K562 (cell line): ENCODE measurements around the gene GTF2A1. TPM values are rescaled to one million over a fixed set of nuclear protein-coding genes. Genes with fewer than 3 reads are reported as not detected.

Source experiments
- ATAC-seq: fragments of 200-7000 bp; cut with Tn5 transposase; 3 replicates; pipeline ENCODE4 v1.9.1; 2020; ENCODE audit warnings: moderate library complexity
- BruUV-seq: library from RNA; stranded (reverse); fragments of 400-500 nt; replicated peaks from 2 replicates; lab custom pipeline; 2021; lab: Mats Ljungman, UMichigan
- CTCF ChIA-PET: fragments of 300-600 bp; formaldehyde crosslinking; extraction: SDS; loops from one replicate; lab custom pipeline; 2021; ENCODE audit warnings: low intra/inter-chr PET ratio; lab: Yijun Ruan, JAX
- POLR2A ChIA-PET: fragments of 300-600, 350-650 bp; sonication (Branson Sonifier 250); formaldehyde crosslinking; extraction: SDS; loops from one replicate; lab custom pipeline; 2021; ENCODE audit warnings: antibody characterized with exemption, inconsistent platforms; lab: Yijun Ruan, JAX
- DNase-seq, 4 experiments: peaks; one replicate each; pipeline versions ENCODE4 v3.0.0 to v3.0.0-alpha.2; 2011 to 2018; ENCODE audit warnings: low spot score in 3 of 4, mixed read lengths in 3 of 4; ENCODE audit errors: extremely low read depth in 1 of 4
- FAIRE-seq: peaks from 2 replicates; lab custom pipeline; 2011; peaks lifted over from hg19 to GRCh38; lab: Jason Lieb, UNC
- H2AFZ ChIP-seq: 2 replicates; pipeline ENCODE4 v1.6.0; 2011; ENCODE audit warnings: low read depth, low read length, control low read depth, inconsistent platforms
- H3K27ac ChIP-seq: fragments of 200-600 bp; 3 replicates; pipeline ENCODE4 v1.8.0; 2011; ENCODE audit warnings: low read depth, mild to moderate bottlenecking, control low read depth, inconsistent platforms, low read length, moderate library complexity, mixed read lengths; ENCODE audit errors: extremely low read depth
- H3K27me3 ChIP-seq, 2 experiments: fragments of 300-600 bp in 1 of 2; 2 replicates in 1 of 2; 3 replicates in 1 of 2; pipeline versions ENCODE4 v1.6.0 to v1.8.0; 2011; ENCODE audit warnings: inconsistent platforms in 2 of 2, low read length in 2 of 2, mild to moderate bottlenecking in 1 of 2, mixed read lengths in 1 of 2, moderate library complexity in 1 of 2; ENCODE audit not compliant: control insufficient read depth in 2 of 2, insufficient read depth in 2 of 2
- H3K36me3 ChIP-seq: fragments of 300-600 bp; 3 replicates; pipeline ENCODE4 v1.8.0; 2011; ENCODE audit warnings: mild to moderate bottlenecking, low read length, inconsistent platforms; ENCODE audit not compliant: control insufficient read depth, insufficient read depth
- H3K4me1 ChIP-seq, 2 experiments: fragments of 200-600 bp in 1 of 2; replicated peaks in 1 of 2; 2 replicates in 1 of 2; 3 replicates in 1 of 2; pipeline versions ENCODE4 v1.5.1 to v1.8.0; 2011; ENCODE audit warnings: inconsistent platforms in 2 of 2, low read length in 2 of 2, mild to moderate bottlenecking in 1 of 2, mixed read lengths in 1 of 2, moderate library complexity in 1 of 2; ENCODE audit not compliant: control insufficient read depth in 2 of 2, insufficient read depth in 2 of 2
- H3K4me2 ChIP-seq: 2 replicates; pipeline ENCODE4 v1.6.1; 2011; ENCODE audit warnings: low read length, control low read depth, inconsistent platforms, mixed read lengths; ENCODE audit not compliant: insufficient read depth
- H3K4me3 ChIP-seq: fragments of 200-600 bp; sonication (generic), shearing (Covaris generic); 2 replicates; pipeline ENCODE4 v1.5.1; 2016; ENCODE audit warnings: control low read depth, inconsistent platforms
- H3K79me2 ChIP-seq: fragments of 200-600 bp; 3 replicates; pipeline ENCODE4 v1.8.0; 2011; ENCODE audit warnings: low read length, inconsistent platforms; ENCODE audit not compliant: control insufficient read depth, insufficient read depth
- H3K9ac ChIP-seq, 2 experiments: 2 replicates each; pipeline versions ENCODE4 v1.6.0 to v1.6.1; 2011; ENCODE audit warnings: low read depth in 2 of 2, low read length in 2 of 2, control low read depth in 1 of 2, inconsistent platforms in 1 of 2, mild to moderate bottlenecking in 1 of 2, mixed read lengths in 1 of 2; ENCODE audit not compliant: insufficient read depth in 1 of 2
- H3K9me1 ChIP-seq: one replicate; pipeline ENCODE4 v1.6.0; 2011; ENCODE audit warnings: inconsistent platforms, mild to moderate bottlenecking, low read length, moderate library complexity; ENCODE audit not compliant: control insufficient read depth, insufficient read depth
- H3K9me3 ChIP-seq: replicated peaks from 2 replicates; pipeline ENCODE4 v1.5.1; 2011; ENCODE audit warnings: low read depth, low read length, inconsistent platforms; ENCODE audit not compliant: control insufficient read depth, insufficient read depth
- H4K20me1 ChIP-seq: replicated peaks from 2 replicates; pipeline ENCODE4 v1.6.1; 2011; ENCODE audit warnings: low read length, inconsistent platforms, mixed read lengths; ENCODE audit not compliant: control insufficient read depth, insufficient read depth
- ARID4B ChIP-seq: sonication (generic); formaldehyde crosslinking; IDR thresholded peaks from 2 replicates; pipeline ENCODE4 v1.8.0; 2022; ENCODE audit warnings: mild to moderate bottlenecking, missing genetic modification reagents
- HNRNPUL1 ChIP-seq: fragments of 200-400 bp; formaldehyde crosslinking; IDR thresholded peaks from 2 replicates; pipeline ENCODE4 v1.6.1; 2017; ENCODE audit warnings: low read length
- KLF16 ChIP-seq: IDR thresholded peaks from 2 replicates; pipeline ENCODE4 v1.6.1; 2016; ENCODE audit warnings: antibody characterized with exemption
- RNF2 ChIP-seq: sonication (generic); IDR thresholded peaks from 2 replicates; pipeline ENCODE4 v1.6.1; 2016
- SAFB ChIP-seq: fragments of 200-400 bp; formaldehyde crosslinking; IDR thresholded peaks from 2 replicates; pipeline ENCODE4 v1.6.1; 2017; ENCODE audit warnings: low read depth, low read length, borderline replicate concordance
- SP2 ChIP-seq: IDR thresholded peaks from 2 replicates; pipeline ENCODE4 v1.6.1; 2011; ENCODE audit warnings: mild to moderate bottlenecking, low read depth, low read length, moderate library complexity; ENCODE audit not compliant: poor library complexity, severe bottlenecking; ENCODE audit errors: extremely low read depth
- TEAD2 ChIP-seq: fragments of 450-650 bp; IDR thresholded peaks from 2 replicates; pipeline ENCODE4 v1.6.1; 2016; ENCODE audit warnings: missing genetic modification characterization, control low read depth, missing compliant biosample characterization
- ZC3H8 ChIP-seq: fragments of 450-650 bp; IDR thresholded peaks from 2 replicates; pipeline ENCODE4 v1.6.1; 2017
- ZNF512 ChIP-seq: IDR thresholded peaks from 2 replicates; pipeline ENCODE4 v1.6.1; 2016; ENCODE audit warnings: missing genetic modification characterization, missing compliant biosample characterization
- WGBS: fragments of 100-300 bp; shearing (Covaris generic); methylation state at CpG from one replicate; pipeline ENCODE4 v1.1.6; 2016; ENCODE audit warnings: low coverage, mixed read lengths; ENCODE audit not compliant: insufficient coverage; ENCODE audit errors: missing lambda C conversion rate; 5-methylcytosine and 5-hydroxymethylcytosine counted together
- in situ Hi-C: fragments of 300-500 bp; cut with MboI; formaldehyde crosslinking; loops from 4 replicates; pipeline ENCODE4 v1.15.0; 2018; ENCODE audit warnings: inconsistent platforms, mixed read lengths
- intact Hi-C: fragments of 100-400 bp; cut with micrococcal nuclease; formaldehyde crosslinking; loops from 2 replicates; pipeline ENCODE4 v1.14.2; 2022
- polyA plus RNA-seq, 8 experiments: library from polyadenylated mRNA; depleted of rRNA in 4 of 8; stranded (reverse) in 5 of 8; unstranded in 3 of 8; fragments of >200 nt; fragmentation: Nextera tagmentation in 2 of 8; fragmentation: Illumina TruSeq in 1 of 8; extraction: Ambion mirVana in 2 of 8; extraction: Trizol in 1 of 8; gene quantifications; 2 replicates each; pipeline versions ENCODE4 v1.2.1 to v1.2.3, GENCODE V29; 2011 to 2014; ENCODE audit warnings: inconsistent platforms in 1 of 8, missing spikeins in 1 of 8
- total RNA-seq, 7 experiments: library from RNA; depleted of rRNA in 6 of 7; stranded (reverse); fragments of >200 nt in 6 of 7; fragmentation: Illumina TruSeq in 2 of 7; extraction: Trizol in 2 of 7; gene quantifications; 2 replicates each; pipeline versions ENCODE4 v1.2.1 to v1.2.3, GENCODE V29; 2011 to 2021; ENCODE audit warnings: low replicate concordance in 1 of 7
- TF ChIP-seq, protein P1 (sequence below): fragments of 450-650 bp; formaldehyde crosslinking; IDR thresholded peaks from 2 replicates; pipeline ENCODE4 v1.4.0; 2022; ENCODE audit warnings: missing genetic modification characterization

GTF2A1 gene
- total and polyA plus RNA-seq, 9 of the 15 experiments (the other 6 are each of a cell fraction or from before 2014, with no cell fraction given), result 3.4 to 22.8 (median 14.7) TPM

DNA sequence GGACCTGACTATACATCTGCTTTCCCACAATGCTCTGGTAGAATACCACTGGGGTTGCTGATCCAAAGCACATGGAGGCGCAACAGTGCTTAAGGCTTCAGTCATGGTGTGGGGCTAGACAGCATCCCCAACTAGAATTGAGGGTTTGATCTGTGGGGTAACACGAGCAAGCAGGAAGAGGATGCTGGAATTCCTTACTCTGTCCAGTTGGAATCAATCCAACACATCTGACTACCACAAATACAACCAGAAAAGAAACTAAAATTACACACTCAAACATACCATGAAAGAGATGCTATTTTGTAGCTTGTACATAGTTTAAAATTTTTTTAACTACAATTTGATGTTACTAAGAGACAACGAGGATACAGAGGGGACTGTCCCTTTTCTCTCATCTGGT is 40.4 kb upstream of the GTF2A1 start:
- H3K27me3 ChIP-seq, result no peaks in the 10 kb centered on the region
- no peak for DNase-seq
- H2AFZ ChIP-seq, result no peak overlapping the region
- no peak overlapping the region for H3K27ac ChIP-seq
- BruUV-seq, result no TSS peak
- 87% methylated on average over 3 of the region's 3 CpGs for WGBS
- intact Hi-C loops (loop anchor here (10.0 kb wide), 1 partner anchor 306 kb away; the partner anchor contains the start of gene TSHR), in situ Hi-C loops (no loop called here)
- no peaks in the 10 kb centered on the region for H4K20me1 ChIP-seq
- POLR2A ChIA-PET, result no interaction called here
- ATAC-seq, result no peak
- no peak for FAIRE-seq
- H3K9ac ChIP-seq, result no peak overlapping the region
- H3K4me1 ChIP-seq, result no peaks in the 10 kb centered on the region
- peaks cover 49% of the 10 kb centered on the region for H3K36me3 ChIP-seq
- CTCF ChIA-PET, result no interaction called here
- no peaks in the 10 kb centered on the region for H3K9me1 ChIP-seq
- H3K4me3 ChIP-seq, result no peak overlapping the region
- H3K79me2 ChIP-seq, result no peaks in the 10 kb centered on the region
- H3K9me3 ChIP-seq, result no peaks in the 10 kb centered on the region
- no peak overlapping the region for H3K4me2 ChIP-seq
- TF ChIP-seq SP2 (no peak), ZNF512 (tag) (no peak), SAFB (no peak), TEAD2 (tag) (no peak), RNF2 (no peak), KLF16 (no peak), ZC3H8 (no peak), ARID4B (CRISPR knock-in tag) (no peak), HNRNPUL1 (no peak)
- TF ChIP-seq, protein P1, sequence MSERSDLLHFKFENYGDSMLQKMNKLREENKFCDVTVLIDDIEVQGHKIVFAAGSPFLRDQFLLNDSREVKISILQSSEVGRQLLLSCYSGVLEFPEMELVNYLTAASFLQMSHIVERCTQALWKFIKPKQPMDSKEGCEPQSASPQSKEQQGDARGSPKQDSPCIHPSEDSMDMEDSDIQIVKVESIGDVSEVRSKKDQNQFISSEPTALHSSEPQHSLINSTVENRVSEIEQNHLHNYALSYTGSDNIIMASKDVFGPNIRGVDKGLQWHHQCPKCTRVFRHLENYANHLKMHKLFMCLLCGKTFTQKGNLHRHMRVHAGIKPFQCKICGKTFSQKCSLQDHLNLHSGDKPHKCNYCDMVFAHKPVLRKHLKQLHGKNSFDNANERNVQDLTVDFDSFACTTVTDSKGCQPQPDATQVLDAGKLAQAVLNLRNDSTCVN (CRISPR knock-in tag), result no peak
